PFSK-1 (cell line): ENCODE results near the gene ADGRE3.

Source experiments
- POLR2AphosphoS5 ChIP-seq: IDR thresholded peaks from 2 replicates; pipeline ENCODE4 v1.6.1; 2012; ENCODE audit warnings: low read depth, mild to moderate bottlenecking, control low read depth, low read length, moderate library complexity
- SIN3A ChIP-seq: IDR thresholded peaks from 2 replicates; pipeline ENCODE4 v1.6.1; 2012; ENCODE audit warnings: mild to moderate bottlenecking, low read length, moderate library complexity, borderline replicate concordance; ENCODE audit not compliant: insufficient read depth
- TAF1 ChIP-seq: IDR thresholded peaks from 2 replicates; pipeline ENCODE4 v1.6.1; 2012; ENCODE audit warnings: low read length, control low read depth, borderline replicate concordance; ENCODE audit not compliant: insufficient read depth
- TF ChIP-seq, protein P1 (sequence below), 2 experiments: IDR thresholded peaks; 2 replicates each; pipeline versions ENCODE4 v1.6.1 to v1.8.0; 2011 to 2012; ENCODE audit warnings: low read depth in 2 of 2, low read length in 2 of 2, control low read depth in 1 of 2, inconsistent platforms in 1 of 2, mild to moderate bottlenecking in 1 of 2, moderate library complexity in 1 of 2; ENCODE audit not compliant: insufficient read depth in 1 of 2

DNA sequence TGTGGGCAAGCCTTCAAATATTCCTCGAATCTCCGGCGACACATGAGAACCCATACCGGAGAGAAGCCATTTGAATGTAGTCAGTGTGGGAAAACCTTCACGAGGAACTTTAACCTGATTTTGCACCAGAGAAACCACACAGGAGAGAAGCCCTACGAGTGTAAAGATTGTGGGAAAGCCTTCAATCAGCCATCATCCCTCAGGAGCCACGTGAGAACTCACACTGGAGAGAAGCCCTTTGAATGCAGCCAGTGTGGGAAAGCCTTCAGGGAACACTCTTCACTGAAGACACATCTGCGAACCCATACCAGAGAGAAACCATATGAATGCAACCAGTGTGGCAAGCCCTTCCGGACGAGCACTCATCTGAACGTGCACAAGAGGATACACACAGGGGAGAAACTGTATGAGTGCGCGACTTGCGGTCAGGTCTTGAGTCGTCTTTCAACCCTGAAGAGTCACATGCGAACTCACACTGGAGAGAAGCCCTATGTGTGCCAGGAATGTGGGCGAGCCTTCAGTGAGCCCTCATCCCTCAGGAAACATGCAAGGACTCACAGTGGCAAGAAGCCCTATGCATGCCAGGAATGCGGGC lies 44.0 kb upstream of the ADGRE3 start:
- TF ChIP-seq SIN3A (no peak), POLR2AphosphoS5 (no peak), TAF1 (no peak)
- TF ChIP-seq, protein P1, sequence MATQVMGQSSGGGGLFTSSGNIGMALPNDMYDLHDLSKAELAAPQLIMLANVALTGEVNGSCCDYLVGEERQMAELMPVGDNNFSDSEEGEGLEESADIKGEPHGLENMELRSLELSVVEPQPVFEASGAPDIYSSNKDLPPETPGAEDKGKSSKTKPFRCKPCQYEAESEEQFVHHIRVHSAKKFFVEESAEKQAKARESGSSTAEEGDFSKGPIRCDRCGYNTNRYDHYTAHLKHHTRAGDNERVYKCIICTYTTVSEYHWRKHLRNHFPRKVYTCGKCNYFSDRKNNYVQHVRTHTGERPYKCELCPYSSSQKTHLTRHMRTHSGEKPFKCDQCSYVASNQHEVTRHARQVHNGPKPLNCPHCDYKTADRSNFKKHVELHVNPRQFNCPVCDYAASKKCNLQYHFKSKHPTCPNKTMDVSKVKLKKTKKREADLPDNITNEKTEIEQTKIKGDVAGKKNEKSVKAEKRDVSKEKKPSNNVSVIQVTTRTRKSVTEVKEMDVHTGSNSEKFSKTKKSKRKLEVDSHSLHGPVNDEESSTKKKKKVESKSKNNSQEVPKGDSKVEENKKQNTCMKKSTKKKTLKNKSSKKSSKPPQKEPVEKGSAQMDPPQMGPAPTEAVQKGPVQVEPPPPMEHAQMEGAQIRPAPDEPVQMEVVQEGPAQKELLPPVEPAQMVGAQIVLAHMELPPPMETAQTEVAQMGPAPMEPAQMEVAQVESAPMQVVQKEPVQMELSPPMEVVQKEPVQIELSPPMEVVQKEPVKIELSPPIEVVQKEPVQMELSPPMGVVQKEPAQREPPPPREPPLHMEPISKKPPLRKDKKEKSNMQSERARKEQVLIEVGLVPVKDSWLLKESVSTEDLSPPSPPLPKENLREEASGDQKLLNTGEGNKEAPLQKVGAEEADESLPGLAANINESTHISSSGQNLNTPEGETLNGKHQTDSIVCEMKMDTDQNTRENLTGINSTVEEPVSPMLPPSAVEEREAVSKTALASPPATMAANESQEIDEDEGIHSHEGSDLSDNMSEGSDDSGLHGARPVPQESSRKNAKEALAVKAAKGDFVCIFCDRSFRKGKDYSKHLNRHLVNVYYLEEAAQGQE (IDR thresholded peaks at IDR 0.05; ENCODE audit: insufficient read depth in 1 of 2, low read depth in 2 of 2, low read length in 2 of 2) = no peak
